Prostate gland (tissue), 2 donors: ENCODE results near the gene HSPG2. TPM values are rescaled to one million over a fixed set of nuclear protein-coding genes. Genes with fewer than 3 reads are reported as not detected.

Source experiments
- DNase-seq: peaks from one replicate; pipeline ENCODE4 v3.0.0-alpha.2; 2019; ENCODE audit warnings: low spot score
- H3K27ac ChIP-seq, 2 donors: fragments of 200-600 bp; sonication (generic); 2 replicates each; pipeline ENCODE4 v1.5.1; 2017 to 2019
- H3K27me3 ChIP-seq: fragments of 200-600 bp; sonication (generic); replicated peaks from 2 replicates; pipeline ENCODE4 v1.5.1; 2019; ENCODE audit not compliant: insufficient read depth
- H3K36me3 ChIP-seq, 2 donors: fragments of 200-600 bp; sonication (generic); 1 replicate in 1 of 2; 2 replicates in 1 of 2; pipeline versions ENCODE4 v1.5.1 to v1.8.1; 2017 to 2019
- H3K4me1 ChIP-seq: fragments of 200-600 bp; sonication (generic); replicated peaks from 2 replicates; pipeline ENCODE4 v1.5.1; 2019
- H3K4me3 ChIP-seq, 2 donors: fragments of 200-600 bp; sonication (generic); 2 replicates each; pipeline ENCODE4 v1.5.1; 2017 to 2019
- H3K9me3 ChIP-seq: fragments of 200-600 bp; sonication (generic); 2 replicates; pipeline ENCODE4 v1.5.1; 2017
- CTCF ChIP-seq, 4 experiments: fragments of 200-600 bp in 2 of 4; fragments of 450-650 bp in 2 of 4; sonication (generic) in 2 of 4; IDR thresholded peaks; 1 replicate in 3 of 4; 2 replicates in 1 of 4; pipeline ENCODE4 v1.5.1; 2016 to 2019; ENCODE audit warnings: antibody characterized with exemption in 4 of 4, mild to moderate bottlenecking in 2 of 4, moderate library complexity in 2 of 4
- POLR2A ChIP-seq: fragments of 450-650 bp; IDR thresholded peaks from one replicate; pipeline ENCODE4 v1.6.1; 2016; ENCODE audit warnings: antibody characterized with exemption, mild to moderate bottlenecking
- POLR2AphosphoS5 ChIP-seq: sonication (generic); formaldehyde crosslinking; IDR thresholded peaks from one replicate; pipeline ENCODE4 v1.6.1; 2017; ENCODE audit warnings: antibody characterized with exemption
- WGBS: methylation state at CpG from one replicate; pipeline ENCODE4 v1.1.5; 2018; 5-methylcytosine and 5-hydroxymethylcytosine counted together
- intact Hi-C: fragments of 100-400 bp; cut with DNase I; formaldehyde crosslinking; loops from one replicate; pipeline ENCODE4 v1.14.2; 2022
- total RNA-seq, 2 donors: library from RNA; depleted of rRNA; stranded (reverse); fragments of >200 nt; gene quantifications; one replicate each; pipeline ENCODE4 v1.1.0, GENCODE V29; 2016

HSPG2 gene
- total RNA-seq, 2 donors from 2014 or later = 135 to 257 TPM

- no peak overlapping the region for H3K27ac ChIP-seq
- TF ChIP-seq POLR2AphosphoS5 (no peak), CTCF (IDR thresholded peaks at IDR 0.05) (no peak), POLR2A (no peak)
- intact Hi-C loops = no loop called here
- no peaks in the 10 kb centered on the region for H3K9me3 ChIP-seq
- H3K4me1 ChIP-seq = no peaks in the 10 kb centered on the region
- no peak for DNase-seq
- H3K27me3 ChIP-seq = no peaks in the 10 kb centered on the region
- H3K4me3 ChIP-seq = no peak overlapping the region
- 89% methylated on average over 24 of the region's 29 CpGs for WGBS
- H3K36me3 ChIP-seq = peaks cover 5 to 11% of the 10 kb centered on the region in 2 donors
Observed at GRCh38 chr1:21852282-21853130, 84.6 kb downstream of the HSPG2 start.

- DNase-seq = no peak
- no peaks in the 10 kb centered on the region for H3K4me1 ChIP-seq
- WGBS = 93% methylated on average over 31 of the region's 33 CpGs
- intact Hi-C loops = no loop called here
- no peaks in the 10 kb centered on the region for H3K27me3 ChIP-seq
- H3K9me3 ChIP-seq = no peaks in the 10 kb centered on the region
- peaks cover 5 to 11% of the 10 kb centered on the region in 2 donors for H3K36me3 ChIP-seq
- H3K4me3 ChIP-seq = no peak overlapping the region
- no peak for TF ChIP-seq CTCF (IDR thresholded peaks at IDR 0.05)
- TF ChIP-seq POLR2AphosphoS5 = no peak
- TF ChIP-seq POLR2A = no peak
- no peak overlapping the region for H3K27ac ChIP-seq
Observed at GRCh38 chr1:21851430-21852250, 85.5 kb downstream of the HSPG2 start.

GRCh38 chr1:21849909-21850576 is 87.1 kb downstream of the HSPG2 start:
- H3K27ac ChIP-seq = no peak overlapping the region
- H3K4me1 ChIP-seq = no peaks in the 10 kb centered on the region
- DNase-seq = no peak
- TF ChIP-seq POLR2AphosphoS5 (no peak), CTCF (IDR thresholded peaks at IDR 0.05) (no peak), POLR2A (no peak)
- H3K4me3 ChIP-seq = no peak overlapping the region
- 91% methylated on average over 30 of the region's 30 CpGs for WGBS
- H3K9me3 ChIP-seq = no peaks in the 10 kb centered on the region
- H3K27me3 ChIP-seq = no peaks in the 10 kb centered on the region
- intact Hi-C loops = no loop called here
- peaks cover 5 to 11% of the 10 kb centered on the region in 2 donors for H3K36me3 ChIP-seq

GRCh38 chr1:21848524-21849174 is 88.5 kb downstream of the HSPG2 start:
- Histone ChIP-seq H3K27me3 (no peaks in the 10 kb centered on the region), H3K36me3 (no peaks in the 10 kb centered on the region), H3K27ac (no peak overlapping the region), H3K4me1 (no peaks in the 10 kb centered on the region), H3K4me3 (no peak overlapping the region), H3K9me3 (no peaks in the 10 kb centered on the region)
- TF ChIP-seq POLR2AphosphoS5 (no peak), CTCF (IDR thresholded peaks at IDR 0.05) (no peak), POLR2A (no peak)
- intact Hi-C loops = no loop called here
- WGBS = 92% methylated on average over 17 of the region's 17 CpGs
- DNase-seq = no peak
